ENCODE results near the gene ASXL2. TPM values are rescaled to one million over a fixed set of nuclear protein-coding genes. Genes with fewer than 3 reads are reported as not detected.
"Not testable (repeated sequence)": the region's sequence is repeated elsewhere in the genome, so short reads cannot be mapped to it uniquely, and the experiment has no call there.

The ASXL2 gene
- total and polyA plus RNA-seq, 12 donors: 1.8 to 34.0 (median 28.6) TPM

- Histone ChIP-seq H3K9me3 (no peaks in the 10 kb centered on the region), H3K27me3 (no peaks in the 10 kb centered on the region), H3K4me3 (peak overlapping the region in 1 of 10 donors; percentile 3), H3K27ac (peak overlapping the region in 1 of 10 donors; percentile 60), H3K36me3 (peaks cover 0 to 10% (median 0%) of the 10 kb centered on the region in 9 donors), H3K4me1 (peaks cover 0 to 45% (median 13%) of the 10 kb centered on the region in 9 donors)
- peak; percentile 43 to 84 (median 71) for TF ChIP-seq CTCF (IDR thresholded peaks at IDR 0.05)
- WGBS, 2 donors: 43 to 47% methylated on average over 11 of the region's 11 CpGs
- DNase-seq: peak in 1 of 2 donors; percentile 34
- intact Hi-C loops (cut with DNase I): loop anchor here in 8 of 10 donors (5.0 to 10.0 kb wide), 7 partner anchors 83 to 293 kb away; no protein-coding TSS in a partner anchor
- peak in 7 of 8 donors; percentile 81 to 92 (median 87) for ATAC-seq
Measured at GRCh38 chr2:25851740-25852503, 26.4 kb downstream of the ASXL2 start.

- H3K4me3 ChIP-seq, DNase-seq, H3K27ac ChIP-seq, H3K9me3 ChIP-seq, H3K27me3 ChIP-seq, ATAC-seq: not testable (repeated sequence)
- peaks cover 0 to 12% (median 0%) of the 10 kb centered on the region in 9 donors for H3K36me3 ChIP-seq
- intact Hi-C loops (cut with DNase I): loop anchor here in 8 of 10 donors (5.0 to 10.0 kb wide), 7 partner anchors 84 to 294 kb away; no protein-coding TSS in a partner anchor
- peaks cover 0 to 45% (median 13%) of the 10 kb centered on the region in 9 donors for H3K4me1 ChIP-seq
- 48 to 50% methylated on average over 4 of the region's 4 CpGs for WGBS, 2 donors
Measured at GRCh38 chr2:25850400-25850799, 27.9 kb downstream of the ASXL2 start.

- H3K4me3 ChIP-seq; DNase-seq; intact Hi-C loops (cut with DNase I); ATAC-seq; H3K27me3 ChIP-seq; H3K27ac ChIP-seq; H3K9me3 ChIP-seq: not testable (repeated sequence)
- H3K36me3 ChIP-seq: peaks cover 0 to 21% (median 4%) of the 10 kb centered on the region in 9 donors
- 98% methylated on average over 7 of the region's 7 CpGs for WGBS, 2 donors
- peaks cover 0 to 36% (median 13%) of the 10 kb centered on the region in 9 donors for H3K4me1 ChIP-seq
Measured at GRCh38 chr2:25849350-25849749, 28.9 kb downstream of the ASXL2 start.

GRCh38 chr2:25845843-25846505 lies 32.3 kb downstream of the ASXL2 start:
- H3K4me3 ChIP-seq: no peak overlapping the region
- no peak overlapping the region for H3K27ac ChIP-seq
- H3K9me3 ChIP-seq: no peaks in the 10 kb centered on the region
- DNase-seq: no peak
- H3K36me3 ChIP-seq: peaks cover 0 to 54% (median 9%) of the 10 kb centered on the region in 9 donors
- H3K4me1 ChIP-seq: peaks cover 0 to 11% (median 3%) of the 10 kb centered on the region in 9 donors
- H3K27me3 ChIP-seq: no peaks in the 10 kb centered on the region
- WGBS, 2 donors: 91 to 92% methylated on average over 7 of the region's 7 CpGs
- ATAC-seq: no peak
- intact Hi-C loops (cut with DNase I): no loop called here
- no peak for TF ChIP-seq CTCF (IDR thresholded peaks at IDR 0.05)

- TF ChIP-seq CTCF (IDR thresholded peaks at IDR 0.05): no peak
- no peaks in the 10 kb centered on the region for H3K27me3 ChIP-seq
- H3K4me1 ChIP-seq: peaks cover 0 to 5% (median 0%) of the 10 kb centered on the region in 9 donors
- ATAC-seq (no peak), DNase-seq (no peak)
- intact Hi-C loops (cut with DNase I): no loop called here
- H3K4me3 ChIP-seq: no peak overlapping the region
- peaks cover 0 to 62% (median 13%) of the 10 kb centered on the region in 9 donors for H3K36me3 ChIP-seq
- WGBS, 2 donors: 92 to 100% methylated on average over 1 of the region's 1 CpG
- H3K9me3 ChIP-seq: no peaks in the 10 kb centered on the region
- H3K27ac ChIP-seq: no peak overlapping the region
Measured at GRCh38 chr2:25844089-25844488, 34.2 kb downstream of the ASXL2 start.
